NCI-H2196 (cell line): ENCODE results near the gene FAAP100.

ENCODE experiments used
- DNase-seq: peaks from one replicate; lab custom pipeline; 2025; ENCODE audit not compliant: unreplicated experiment; lab: John Stamatoyannopoulos, UW

Gene FAAP100

DNA sequence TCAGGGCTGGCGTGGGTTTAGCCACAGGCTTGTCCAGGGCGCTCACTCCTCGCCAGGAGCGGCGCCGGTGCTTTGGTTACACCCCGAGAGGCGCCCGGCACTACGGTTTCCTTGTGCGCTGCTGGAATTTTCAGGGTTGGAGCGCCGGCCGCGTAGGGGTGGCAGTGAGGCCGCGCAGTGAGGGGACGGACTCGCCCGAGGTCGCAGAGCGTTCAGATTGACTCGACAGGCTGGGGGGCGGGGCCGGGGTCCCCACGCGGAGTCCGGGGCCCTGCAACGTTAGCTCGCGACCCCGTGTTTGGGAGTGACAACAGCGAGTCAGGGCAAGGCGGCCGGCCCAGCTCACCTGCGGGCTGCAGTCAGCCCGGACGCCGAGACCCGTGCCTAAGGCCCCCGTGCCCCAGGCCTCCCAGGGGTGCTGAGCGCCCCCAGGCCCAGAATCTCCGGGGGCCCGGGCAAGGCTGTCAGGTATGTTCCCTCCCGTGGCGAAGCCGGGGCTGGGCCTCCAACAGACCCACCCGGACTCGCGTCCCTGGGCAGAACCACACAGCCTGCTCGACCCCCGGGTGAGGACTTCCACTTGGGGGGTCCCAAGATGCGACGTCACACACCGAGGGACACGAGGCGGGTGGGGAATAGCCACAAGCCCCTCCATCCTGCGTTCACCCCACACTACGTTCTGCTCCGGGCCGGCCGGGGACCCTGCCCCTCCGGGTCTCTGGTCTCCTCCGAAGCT lies 38.2 kb downstream of the FAAP100 start:
- DNase-seq, result peak; percentile 75

- DNase-seq, result peak; percentile 76
Observed at GRCh38 chr17:81513372-81513752, 38.8 kb downstream of the FAAP100 start.

DNA sequence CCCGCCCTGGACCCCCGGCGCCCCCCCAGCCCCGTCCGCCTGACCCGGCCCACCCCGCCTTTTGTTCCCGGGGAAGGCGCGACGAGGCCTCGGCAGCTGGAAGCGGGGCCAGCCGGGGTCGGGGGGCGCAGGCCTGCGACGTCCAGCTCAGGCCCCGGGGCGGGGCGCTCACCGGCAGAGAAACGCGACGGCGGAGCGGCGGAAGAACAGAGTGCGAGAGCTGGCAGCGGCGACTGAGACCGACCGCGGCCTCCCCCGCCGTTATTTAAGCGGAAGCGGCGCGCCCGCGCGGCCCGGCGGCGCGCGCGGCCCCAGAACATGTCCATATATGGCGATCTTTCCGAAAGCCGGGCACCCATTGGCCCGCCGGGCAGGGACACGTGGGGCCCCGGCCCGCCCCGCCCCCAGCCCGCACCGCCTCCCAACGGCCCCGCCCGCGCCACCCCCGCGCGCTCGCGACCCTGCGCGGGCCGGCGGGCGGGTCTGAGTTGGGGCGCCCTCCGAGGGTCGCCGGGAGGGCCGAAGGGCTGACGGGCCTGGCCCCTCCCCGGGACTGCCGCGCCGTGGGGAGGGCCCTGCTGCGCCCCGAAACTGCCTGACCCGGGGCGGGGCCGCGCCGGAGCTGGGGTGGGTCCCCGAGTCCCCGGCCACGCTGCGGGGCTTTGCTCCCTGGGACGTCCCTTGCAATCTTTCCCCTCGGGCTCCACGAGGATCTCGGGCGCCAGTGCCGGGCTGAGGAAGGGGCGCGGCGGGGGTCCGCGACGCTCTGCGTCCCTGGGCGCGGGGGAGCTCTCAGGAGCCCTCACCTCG lies 39.4 kb downstream of the FAAP100 start, which contains the start of gene ACTG1:
Gene ACTG1 (minus strand): TSS at position 238 of the 810 bp plus-strand sequence. CDS start 445 bp downstream, outside the sequence.
- peak; percentile 98 for DNase-seq

- no peak for DNase-seq
Observed at GRCh38 chr17:81511804-81512561, 40.2 kb downstream of the FAAP100 start.

DNA sequence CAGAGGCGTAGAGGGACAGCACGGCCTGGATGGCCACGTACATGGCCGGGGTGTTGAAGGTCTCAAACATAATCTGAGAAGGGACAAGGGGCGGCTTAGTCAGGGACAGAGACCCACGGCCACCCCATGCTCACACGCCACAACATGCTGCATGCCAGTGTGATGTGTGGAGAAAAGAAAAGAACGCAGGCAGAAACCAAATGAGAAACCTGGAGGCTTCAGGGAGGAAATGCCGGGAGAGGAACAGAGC lies 40.7 kb downstream of the FAAP100 start:
- DNase-seq, result no peak

DNA sequence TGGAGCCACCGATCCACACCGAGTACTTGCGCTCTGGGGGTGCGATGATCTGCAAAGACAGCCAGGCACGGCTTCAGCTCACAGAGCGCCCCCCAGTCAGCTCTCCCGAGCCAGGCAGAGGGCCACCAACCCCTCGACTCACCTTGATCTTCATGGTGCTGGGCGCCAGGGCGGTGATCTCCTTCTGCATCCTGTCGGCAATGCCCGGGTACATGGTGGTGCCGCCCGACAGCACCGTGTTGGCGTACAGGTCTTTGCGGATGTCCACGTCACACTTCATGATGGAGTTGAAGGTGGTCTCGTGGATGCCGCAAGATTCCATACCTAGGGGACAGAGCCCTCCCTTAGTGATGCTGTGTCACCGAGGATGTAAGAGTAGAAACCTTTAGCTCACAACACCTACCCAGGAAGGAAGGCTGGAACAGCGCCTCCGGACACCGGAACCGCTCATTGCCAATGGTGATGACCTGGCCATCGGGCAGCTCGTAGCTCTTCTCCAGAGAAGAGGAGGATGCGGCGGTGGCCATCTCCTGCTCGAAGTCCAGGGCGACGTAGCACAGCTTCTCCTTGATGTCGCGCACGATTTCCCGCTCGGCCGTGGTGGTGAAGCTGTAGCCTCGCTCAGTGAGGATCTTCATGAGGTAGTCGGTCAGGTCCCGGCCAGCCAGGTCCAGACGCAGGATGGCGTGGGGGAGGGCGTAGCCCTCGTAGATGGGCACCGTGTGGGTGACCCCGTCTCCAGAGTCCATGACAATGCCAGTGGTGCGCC lies 41.2 kb downstream of the FAAP100 start:
- DNase-seq, result no peak

DNA sequence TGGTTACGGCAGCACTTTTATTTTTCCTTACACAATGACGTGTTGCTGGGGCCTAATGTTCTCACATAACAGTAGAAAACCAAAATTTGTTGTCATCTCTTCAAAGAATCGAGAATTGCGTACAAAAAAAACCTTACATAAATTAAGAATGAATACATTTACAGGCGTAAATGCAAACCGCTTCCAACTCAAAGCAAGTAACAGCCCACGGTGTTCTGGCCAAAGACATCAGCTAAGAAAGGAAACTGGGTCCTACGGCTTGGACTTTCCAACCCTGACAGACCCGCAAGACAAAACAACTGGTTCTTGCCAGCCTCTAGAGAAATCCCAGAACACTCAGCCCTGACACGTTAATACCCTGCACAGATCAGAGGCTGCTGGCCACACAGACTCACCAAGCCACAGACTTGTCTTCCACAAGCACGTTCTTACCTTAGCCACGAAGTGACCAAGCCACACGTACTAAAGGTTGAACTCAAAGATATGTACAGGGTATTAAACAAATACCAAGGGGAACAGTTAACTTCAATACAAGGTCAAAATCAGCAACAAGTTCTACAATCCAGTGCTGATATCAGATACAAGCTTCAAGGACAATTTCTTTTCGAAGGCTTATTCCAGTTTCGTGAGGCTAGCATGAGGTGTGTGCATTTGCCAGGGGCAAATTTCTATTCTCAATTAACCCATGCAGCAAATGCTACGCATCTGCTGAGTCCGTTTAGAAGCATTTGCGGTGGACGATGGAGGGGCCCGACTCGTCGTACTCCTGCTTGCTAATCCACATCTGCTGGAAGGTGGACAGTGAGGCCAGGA lies 42.0 kb downstream of the FAAP100 start:
- no peak for DNase-seq

DNA sequence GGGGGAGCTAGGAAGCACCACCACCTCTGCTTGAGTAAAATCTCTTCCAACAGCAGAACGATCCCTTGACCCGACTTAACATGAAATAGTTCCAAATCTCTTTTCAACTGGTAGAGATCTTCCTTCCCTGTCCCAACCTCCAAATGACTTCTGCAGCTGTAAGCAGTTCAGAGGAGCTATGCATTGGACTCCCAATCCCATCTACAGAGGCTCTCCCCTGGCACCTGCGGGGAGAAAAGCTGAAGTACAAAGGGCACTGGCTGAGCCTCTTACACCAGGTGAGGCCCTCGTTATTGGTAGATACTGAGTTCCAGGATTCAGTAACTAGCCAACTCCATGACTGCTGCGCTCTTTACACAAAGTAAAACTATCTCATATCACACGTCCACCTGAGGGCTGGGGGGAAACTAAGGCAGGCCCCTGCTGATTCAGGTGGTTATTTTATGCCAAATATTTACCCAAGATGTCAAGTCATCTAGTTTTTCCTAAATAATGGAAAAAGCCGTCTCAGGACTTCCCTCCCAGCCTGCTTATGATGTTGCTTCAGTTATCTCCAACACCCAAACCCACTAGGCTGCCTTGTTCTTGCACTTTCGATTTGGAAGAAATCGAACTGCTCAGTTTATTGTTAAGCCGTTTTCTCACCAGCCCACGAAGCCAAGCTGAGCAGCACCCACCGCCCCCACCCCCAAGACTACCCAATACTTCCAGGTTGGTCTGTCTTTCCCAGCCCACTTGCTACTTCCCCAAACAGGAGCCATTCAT lies 42.8 kb downstream of the FAAP100 start:
- no peak for DNase-seq

- no peak for DNase-seq
Observed at GRCh38 chr17:81508639-81509206, 43.4 kb downstream of the FAAP100 start.

GRCh38 chr17:81503619-81504018 lies 48.5 kb downstream of the FAAP100 start:
- DNase-seq, result no peak

- no peak for DNase-seq
Observed at GRCh38 chr17:81502471-81503017, 49.6 kb downstream of the FAAP100 start.

DNA sequence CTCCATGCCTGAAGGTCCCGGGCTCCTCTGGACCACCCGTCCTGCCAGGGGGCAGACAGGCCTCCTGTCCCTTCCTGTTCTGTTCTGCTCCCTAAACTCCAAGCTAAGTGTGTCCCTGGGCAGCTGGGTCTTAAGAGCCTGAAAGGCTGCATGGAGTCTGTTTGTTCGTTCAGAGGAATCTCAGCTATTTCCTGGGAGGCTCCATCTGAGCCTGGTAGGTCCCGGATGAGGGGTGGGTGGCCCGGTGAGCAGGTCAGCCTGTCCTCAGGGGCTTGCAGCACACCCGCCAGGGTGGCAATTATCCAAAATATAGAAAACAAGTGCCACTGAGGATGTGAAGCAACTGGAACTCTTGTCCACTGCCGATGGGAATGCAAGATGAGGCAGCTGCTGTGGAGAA lies 52.1 kb downstream of the FAAP100 start:
- no peak for DNase-seq

DNA sequence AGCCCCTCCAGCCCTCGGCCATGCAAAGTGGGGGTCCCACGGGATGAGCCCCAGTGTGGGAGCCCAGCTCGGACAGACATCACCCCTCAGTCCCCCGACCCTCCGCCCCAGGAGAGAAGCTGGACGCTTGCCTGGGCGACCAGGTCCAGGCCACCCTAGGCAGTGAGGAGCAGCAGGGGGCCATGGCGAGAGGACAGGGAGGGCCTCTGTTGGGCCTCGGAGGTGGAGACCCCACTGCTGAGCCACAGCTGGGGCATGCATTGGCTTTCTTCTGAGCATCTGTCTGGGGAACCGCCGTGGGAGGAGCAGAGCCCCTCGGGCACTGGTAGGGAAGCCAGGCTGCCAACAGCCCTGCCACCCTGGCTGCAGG lies 52.6 kb downstream of the FAAP100 start:
- DNase-seq, result no peak

- DNase-seq, result no peak
Observed at GRCh38 chr17:81498953-81499600, 53.1 kb downstream of the FAAP100 start.

DNA sequence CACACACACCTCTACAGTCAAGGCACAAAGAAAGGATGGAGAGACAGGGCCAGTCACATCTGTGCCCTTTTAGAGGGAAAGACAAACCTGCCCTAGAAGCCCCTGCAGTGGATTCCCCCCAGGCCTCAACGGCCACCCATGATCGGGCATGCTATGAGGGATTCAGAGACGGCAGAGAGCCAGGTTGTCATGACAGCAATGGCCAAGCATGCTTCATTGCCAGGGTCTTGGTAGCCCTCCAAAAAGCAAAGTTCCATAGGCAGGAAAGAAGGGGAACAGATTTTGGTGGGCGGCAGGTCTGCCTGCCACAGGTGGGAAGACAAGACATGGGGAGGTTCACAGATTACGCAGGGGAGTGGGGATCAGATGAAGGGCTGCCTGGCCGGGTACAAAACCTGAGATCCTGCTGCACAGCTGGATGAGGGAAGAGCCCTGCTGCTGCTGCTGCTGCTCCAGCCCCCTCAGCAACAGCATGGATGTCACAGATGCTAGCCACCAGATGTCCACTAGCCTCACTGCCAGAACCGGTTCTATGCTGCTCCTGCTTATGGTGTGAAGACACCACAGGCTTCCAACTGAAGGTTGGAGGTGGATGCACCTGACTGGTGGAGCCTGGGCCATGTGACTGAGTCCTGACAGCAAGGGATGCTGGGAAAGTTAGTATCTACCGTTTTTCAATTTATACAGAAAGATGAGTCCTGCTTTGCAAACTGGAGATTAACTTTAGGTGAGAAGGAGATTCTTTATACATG lies 57.4 kb downstream of the FAAP100 start:
- peak; percentile 70 for DNase-seq

- DNase-seq, result no peak
Observed at GRCh38 chr17:81493198-81494038, 58.7 kb downstream of the FAAP100 start.

- no peak for DNase-seq
Observed at GRCh38 chr17:81492706-81493105, 59.4 kb downstream of the FAAP100 start.
